ENCODE results near the gene IL17B. TPM values are rescaled to one million over a fixed set of nuclear protein-coding genes. Genes with fewer than 3 reads are reported as not detected.

Gene IL17B, protein sequence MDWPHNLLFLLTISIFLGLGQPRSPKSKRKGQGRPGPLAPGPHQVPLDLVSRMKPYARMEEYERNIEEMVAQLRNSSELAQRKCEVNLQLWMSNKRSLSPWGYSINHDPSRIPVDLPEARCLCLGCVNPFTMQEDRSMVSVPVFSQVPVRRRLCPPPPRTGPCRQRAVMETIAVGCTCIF
- total RNA-seq: 56.1 TPM

DNA sequence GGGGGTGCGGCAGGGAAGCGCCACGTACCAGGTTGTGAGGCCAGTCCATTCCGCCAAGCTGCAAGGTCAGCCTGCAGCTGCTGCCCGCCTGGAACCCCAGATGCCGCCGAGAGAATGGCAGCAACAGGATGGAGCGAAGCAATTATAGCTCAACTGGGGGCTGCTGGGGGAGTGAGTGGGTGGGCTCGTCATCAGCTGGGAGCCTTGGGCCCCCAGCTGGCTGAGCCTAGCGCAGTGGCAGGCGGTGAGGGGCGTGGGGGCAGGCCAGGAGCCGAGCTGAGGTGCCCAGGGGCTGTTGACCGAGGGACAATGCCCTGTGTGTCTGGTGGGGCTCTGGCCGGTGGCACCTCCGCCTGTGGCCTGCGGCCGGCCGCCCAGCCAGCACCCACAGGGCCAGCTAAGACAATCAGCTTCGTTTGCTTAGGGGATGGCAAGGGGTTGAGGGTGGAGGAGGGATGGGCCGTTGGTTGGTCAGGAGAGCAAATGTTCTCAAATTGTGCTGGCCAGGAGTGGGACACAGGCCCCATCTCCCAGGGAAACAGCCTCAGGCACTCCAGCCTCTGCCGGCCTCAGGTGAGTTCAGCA lies at the start of gene IL17B:
Gene IL17B, minus strand, starts transcription at position 116 of the 585 bp plus-strand sequence. Its CDS starts 67 bp downstream, at position 49.
- DNase-seq: peak; percentile 70

DNA sequence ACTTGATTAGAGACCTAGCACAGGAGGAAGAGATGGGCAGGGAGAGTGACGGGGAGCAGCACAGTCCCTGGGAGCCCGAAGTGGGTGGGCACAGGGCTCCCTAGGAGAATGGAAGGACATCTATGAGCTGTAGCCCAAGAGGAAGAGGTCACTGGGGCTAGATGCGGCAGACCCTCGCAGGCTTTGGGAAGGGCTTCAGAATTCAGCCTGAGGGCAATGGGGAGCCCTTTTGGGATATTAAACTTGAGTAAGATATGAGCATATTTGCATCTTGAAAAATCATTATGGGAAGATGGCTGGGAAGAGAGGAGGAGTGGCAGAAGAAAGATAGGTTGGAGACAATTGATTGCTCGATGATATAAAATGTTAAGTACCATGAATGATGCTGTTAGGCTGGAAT lies 48.9 kb upstream of the IL17B start:
- no peak for DNase-seq

DNA sequence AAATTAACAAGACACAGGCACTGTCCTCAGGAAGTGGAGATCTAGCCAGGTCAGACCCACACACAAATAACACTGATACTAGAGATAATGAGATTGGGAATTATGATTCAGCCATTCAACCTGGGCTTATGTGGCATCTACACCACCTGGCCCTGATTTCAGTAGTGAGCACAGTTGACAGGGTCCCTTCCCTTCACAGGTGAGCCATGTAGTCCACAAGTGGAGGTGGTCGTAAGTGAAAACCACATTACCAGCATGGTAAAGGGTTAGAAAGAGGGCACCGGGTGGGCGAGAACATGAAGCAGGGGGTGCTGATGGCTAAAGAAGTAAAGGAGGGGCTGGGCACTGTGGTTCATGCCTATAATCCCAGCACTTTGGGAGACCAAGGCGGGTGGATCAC lies 48.3 kb upstream of the IL17B start:
- no peak for DNase-seq

DNA sequence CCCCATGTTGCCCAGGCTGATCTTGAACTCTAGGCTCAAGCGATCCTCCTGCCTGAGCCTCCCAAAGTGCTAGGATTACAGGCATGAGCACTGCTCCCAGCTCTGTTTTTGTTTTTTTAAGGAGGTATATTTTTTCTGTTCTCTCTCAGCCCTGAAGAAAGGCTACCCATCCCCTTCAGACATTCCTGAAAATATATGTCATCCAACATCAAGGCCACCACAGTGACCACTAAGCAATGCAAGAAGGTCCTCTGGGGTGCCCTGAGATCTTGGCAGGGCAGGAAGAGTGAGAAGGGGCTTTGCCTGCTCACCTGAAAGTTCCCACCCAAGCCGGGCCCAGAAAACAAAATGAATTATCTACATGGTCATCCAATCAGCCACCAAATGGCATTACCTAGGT lies 47.8 kb upstream of the IL17B start:
- no peak for DNase-seq

DNA sequence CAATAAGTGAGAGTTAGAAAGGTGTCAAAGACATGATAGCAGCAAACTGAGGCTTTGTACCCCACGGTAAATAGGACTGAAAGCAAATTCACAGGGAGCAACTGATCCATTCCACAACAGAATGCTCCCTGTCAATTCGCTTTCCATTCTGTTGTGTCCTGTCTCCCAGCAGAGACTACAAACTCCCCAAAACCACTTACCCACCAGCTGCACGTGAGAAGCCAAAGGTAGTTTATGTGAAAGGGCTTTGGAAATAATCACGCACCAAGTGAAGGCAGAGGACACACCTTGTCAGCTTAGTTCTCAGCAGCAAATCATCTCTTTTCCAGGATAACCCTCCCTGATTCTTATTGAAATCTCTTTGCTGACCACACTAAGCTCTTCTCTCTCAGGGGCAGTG lies 46.6 kb upstream of the IL17B start:
- no peak for DNase-seq

DNA sequence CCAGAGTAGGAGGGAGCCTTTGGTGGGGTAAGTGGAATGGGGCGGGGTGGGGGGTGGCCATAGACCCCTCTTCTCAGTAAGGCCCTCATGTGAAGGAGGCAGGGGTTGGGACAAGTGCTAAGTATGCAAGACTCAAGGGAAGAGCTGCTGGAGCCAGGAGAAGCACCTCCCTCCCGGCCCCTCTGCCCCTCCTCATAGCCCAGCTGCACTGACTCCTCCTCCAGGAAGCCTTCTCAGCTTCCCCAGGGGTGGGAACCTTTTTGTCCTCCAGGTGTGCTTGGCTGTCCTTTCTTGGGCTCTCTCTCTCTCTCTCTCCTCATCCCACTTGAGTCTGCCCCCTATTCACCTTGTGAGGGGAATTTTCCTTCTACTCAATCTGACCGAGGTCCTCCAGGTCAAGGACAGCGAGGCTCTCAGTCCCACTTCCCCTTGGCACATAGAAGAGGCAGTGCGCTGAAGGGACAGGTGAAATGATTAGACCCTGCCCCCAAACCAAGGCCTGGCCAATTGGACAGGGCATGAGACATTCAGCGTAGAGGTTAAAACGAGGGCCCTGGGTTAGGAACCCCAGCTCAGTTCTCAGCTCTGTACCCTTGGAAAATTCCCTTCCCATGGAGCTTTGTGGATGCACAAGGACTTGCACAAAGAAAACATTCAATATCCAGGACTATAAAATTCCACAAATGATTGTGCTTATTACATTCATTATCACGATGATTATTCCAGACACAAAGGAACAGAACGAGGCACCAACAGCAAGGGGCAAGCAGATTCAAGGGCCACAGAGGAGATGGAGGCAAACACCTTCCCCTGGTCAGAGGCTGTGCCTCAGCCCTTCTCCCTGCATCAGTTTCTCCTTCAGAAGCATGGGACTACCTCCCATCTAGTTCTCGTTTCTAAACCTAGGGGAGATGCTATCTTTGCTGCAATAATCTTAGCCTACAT lies 45.6 kb upstream of the IL17B start:
- DNase-seq: no peak

DNA sequence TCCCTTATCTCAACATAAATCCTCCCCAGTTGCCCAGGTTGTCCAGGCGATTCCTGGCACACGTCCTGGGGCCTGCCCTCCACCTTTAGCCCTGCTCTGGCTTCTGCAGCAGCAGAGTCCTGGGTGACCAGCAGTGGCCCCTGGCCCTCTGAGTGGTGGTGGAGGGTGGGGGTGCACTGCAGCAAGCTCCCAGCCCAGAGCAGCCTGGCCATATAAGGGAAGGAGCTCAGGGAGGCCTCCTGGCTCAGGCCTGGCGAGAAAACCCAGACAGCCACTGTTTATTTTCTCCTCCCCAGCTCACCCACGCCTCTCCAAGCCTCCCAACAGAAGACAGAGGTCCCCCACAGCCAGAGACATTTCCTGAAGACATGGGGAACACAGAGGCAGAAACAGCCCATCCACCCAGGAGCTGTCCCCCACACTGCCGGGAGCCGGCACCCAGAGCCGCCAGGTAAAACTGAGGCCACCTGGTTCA lies 44.7 kb upstream of the IL17B start:
- no peak for DNase-seq

DNA sequence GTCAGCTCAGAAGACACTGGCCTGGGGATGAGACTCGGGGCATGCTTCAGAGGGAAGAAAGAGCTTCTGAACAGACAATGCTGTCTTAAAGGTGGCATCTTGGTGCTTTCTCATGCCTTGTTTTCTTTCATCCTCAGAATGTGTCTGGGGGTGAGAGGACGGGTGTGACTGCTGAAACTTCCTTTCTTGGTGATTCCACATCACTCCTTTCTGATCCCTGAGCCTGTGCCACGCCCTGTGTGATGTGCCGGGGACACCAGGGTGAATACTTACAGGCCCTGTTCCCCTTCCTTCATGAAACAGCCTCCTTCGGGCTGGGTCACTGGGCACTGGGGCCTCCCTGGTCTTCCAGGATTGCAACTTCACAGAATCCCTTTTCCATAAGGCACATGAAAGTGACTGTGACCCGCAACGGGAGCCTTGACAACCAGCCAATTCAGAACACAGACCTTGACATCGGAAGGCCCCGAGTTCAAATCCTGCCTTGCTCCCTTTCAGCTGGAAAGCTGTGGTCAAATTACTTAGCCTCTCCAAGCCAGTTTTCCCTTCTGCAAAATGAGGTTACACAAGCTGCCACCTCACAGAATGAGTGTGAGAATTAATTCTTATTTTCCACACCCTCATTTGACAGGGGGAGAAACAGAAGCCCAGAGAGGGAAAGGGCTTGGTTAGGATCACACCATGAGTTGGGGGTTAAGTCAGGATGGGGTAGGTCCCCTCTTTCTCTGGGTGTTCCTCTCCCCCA lies 44.1 kb upstream of the IL17B start:
- no peak for DNase-seq

DNA sequence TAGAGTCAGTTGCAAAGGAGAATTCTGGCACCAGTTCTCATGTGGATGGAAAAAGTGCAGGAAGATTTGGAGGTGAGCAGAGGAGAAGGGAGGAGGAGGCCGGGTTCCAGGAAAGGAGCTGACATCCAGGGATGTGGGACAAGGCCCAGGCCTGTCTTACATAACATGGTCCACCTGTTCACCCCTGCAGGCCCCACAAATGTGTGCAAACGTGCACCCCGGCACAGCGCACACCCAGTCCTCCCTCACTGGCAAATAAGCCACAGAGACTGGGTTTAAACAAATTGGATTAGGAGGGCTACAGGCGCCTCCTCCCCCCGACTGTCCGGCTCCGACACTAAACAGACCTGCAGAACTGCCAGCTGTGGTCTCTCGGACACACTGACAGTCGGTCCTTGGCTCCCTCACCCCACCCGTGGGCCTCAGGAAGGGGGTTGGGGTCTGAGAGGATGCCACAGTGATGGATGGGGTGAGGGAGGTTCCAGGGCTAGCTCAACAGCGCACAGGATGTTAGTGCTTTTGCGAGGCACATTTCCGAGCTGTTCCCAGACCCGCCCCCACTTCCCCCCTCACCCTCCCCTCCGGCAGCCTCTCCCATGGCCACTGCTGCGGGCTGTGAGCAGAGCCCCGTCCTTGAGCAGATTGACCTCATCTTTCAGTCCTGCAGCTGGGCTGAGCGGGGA lies 43.4 kb upstream of the IL17B start:
- DNase-seq: peak; percentile 94

DNA sequence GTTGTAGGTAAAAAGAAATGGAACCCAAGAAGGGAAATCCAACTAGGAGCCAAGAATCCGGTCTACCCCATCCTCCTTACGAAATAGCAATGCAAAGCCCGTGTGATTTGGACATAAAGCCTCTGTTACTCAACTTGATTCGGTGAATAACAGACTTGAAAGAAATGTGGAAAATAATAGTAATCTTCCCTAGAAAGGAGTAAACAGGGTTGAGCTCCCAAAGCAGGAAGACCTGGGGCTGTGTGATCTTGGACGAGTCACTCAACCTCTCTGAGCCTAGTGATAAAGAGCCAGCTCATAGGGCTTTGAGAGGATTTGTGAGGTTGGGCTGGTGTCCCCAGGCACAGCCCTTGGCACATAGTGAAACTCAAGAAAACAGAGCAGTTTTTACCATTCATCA lies 42.7 kb upstream of the IL17B start:
- no peak for DNase-seq

DNA sequence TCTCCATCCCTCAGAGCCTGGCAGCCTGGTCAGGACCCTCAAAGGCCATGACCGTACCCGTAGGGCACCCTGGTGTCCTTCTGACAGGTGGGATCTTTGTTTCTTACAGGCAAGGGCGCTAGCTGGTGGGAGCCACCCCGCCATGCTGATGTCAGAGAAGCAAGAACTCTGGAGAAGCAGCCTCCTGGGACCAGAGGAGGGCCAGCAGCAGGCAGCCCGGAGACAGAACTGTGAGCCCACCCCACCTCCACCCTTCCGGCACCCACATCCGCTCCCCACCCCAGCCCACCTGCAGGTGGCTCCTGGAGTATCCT lies 42.2 kb upstream of the IL17B start:
- no peak for DNase-seq

DNA sequence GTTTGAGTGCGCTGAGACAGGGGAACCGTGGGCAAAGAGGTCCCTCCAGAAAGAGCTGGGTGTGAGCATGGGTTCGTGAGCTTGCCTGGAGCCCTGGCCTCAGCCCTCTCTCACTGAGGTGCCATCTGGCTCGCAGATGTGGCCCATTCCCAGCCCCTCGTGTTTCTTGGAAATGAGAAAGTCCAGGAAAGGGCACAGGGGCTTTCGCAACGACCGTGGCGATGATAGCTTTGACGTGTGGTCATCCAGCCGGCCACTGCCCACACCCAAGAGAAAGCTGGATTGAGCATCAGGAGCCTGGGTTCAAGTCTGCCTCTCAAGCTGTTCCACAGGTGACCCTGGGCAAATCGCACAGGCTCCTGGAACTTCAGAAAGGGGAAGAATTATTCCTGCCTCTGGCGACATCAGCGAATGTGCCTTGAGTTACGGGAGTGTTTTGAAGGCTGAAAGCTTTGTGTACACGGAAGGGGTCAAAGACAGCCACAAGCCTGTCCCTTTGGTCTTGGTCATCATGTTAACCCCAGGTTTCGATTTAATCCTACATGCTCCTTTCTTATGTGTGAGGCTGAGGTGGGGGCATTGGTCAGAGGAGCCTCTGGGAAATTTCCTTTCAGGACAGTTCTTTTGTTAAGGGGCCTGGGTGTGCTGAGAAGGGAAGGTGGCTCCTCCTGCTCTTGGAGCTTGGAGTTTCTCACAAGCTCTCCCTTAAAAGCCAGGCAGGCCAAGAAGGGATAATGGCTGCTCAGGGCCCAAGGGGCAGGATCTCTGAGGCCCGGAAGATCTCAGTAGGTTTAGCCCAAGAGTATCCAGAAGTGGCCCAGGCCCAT lies 41.7 kb upstream of the IL17B start:
- no peak for DNase-seq

DNA sequence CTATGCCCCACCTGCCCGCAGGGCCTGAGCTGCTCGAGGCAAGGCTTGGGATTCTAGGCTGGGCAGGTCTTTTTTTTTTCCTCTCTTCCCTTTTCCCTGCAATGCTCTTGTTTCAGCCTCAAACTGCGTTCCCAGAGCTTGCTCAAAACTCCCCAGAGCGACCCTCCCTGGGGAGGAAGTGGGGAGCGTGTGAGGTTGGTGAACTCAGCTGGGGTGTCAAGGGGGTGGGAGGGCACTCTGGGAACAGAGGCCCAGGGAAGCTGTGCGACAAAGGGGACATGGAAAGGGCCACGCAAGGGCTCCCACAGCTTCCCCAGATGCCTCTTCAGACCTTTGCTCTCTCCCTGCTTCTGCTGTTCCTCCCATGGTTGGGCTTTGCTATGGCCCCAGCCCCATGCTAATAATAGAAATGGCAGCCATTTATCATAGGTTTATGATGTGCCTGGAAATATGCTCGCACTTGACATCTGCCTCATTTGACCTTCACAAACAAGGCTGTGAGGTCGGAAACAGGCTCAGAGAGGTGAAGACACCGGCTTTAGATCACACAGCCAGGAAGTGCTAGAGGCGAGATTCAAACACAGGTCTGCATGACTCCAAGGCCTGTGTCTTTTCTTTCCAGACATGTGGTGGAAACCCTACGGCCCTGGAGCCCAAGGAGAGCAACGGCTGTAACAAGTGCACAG lies 40.9 kb upstream of the IL17B start:
- no peak for DNase-seq

DNA sequence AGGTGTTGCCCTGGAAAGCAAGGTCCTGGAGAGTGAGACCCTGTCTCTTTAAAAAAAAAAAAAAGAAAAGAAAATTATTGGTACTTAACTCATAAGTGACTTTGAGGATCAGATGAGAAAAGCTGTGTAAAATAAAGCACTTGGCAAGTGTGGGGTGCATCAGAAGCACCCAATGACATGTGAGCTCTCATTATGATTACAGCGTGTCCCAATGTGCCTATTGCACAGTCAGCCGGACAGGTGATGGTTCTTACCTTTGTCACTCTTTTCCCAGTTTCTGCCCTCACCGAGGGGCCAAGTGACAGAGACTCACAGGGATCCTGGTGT lies 40.4 kb upstream of the IL17B start:
- DNase-seq: no peak

DNA sequence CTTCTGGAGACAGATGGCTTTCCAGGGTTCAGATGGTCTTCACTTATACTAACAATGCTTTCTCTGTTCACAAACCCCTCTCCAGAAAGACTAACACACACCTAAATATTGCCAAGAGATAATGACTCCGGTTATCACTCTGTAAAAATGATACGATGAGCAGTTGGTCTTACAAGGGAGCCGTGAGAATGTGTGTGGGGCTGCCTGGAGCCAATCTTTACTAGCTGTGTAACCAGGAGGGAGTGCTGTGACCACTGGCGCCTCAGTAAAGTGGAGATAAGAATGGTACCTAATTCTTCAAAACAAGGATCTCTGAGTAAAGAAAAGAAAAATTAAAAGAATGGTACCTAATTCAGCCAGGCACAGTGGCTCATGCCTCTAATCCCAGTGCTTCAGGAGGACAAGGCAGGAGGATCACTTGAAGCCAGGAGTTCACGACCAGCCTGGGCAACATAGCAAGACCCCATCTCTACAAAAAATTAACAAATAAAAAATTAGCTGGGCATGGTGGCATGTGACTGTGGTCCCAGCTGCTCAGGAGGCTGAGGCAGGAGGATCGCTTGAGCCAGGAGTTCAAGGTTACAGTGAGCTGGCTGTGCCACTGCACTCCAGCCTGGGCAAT lies 39.9 kb upstream of the IL17B start:
- DNase-seq: no peak

DNA sequence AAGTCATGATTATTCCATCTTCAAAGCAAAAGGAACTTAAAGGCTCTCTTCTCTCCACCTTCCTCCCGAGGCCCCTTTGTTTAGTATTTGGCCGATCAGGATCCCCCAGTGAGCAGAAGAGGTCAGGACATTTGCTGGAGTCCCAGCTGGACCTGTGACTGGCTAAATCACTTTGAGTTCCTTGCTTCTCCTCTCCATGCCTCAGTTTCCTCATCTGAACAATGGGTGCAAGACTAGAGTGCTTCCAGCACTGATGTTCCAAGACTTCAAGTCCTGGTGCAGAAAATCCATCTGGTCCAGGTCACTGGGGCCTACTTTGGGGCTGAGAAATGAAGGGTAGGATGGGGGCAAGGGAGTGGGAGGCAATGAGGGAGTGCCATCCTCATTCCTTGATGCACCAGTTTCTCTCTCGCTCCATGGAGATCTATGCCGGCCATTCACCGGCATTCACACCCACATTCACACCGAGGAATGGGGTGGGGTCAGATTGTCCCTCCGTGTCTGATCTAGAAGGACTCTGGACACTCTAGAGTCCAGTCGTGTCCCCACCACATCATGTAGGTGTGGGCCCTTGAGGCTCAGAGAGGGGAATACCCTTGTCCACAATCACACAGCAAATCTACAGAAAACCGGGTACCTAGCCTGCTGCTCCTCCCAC lies 38.7 kb upstream of the IL17B start:
- no peak for DNase-seq

DNA sequence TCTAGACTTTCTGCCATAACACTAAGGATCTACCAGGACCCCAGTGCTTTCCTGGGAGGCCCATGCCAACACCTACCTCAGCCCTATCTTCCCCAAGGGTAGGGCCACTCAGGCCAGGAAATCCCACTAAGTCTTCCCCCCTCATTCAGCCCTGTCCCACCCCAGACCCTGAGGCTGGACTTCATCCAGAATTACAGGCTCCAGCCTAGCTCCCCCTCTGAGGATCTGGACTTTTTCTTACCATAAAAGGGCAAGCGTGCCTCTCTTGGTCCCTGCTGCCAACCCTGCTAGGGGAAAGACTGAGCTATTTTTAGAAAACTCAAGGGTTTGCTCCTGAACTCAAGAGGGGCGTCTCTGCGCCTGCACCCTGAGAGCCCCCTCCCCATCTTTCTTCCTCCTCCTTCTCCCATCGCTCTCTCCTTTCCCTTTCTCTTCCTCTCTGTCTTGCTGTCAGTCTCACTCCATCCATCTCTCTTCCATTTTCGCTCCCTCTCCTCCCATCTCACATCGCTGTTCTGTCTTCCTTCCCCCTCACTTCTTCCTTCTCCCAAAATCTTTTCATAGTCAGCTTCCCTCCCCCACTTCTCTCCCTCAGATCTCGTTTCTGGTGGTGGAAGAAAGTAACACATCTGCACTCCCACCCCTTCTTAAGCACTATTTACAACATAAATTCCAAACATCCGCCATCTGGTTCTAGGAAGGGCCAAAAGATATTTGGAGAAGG lies 38.1 kb upstream of the IL17B start:
- peak; percentile 86 for DNase-seq

DNA sequence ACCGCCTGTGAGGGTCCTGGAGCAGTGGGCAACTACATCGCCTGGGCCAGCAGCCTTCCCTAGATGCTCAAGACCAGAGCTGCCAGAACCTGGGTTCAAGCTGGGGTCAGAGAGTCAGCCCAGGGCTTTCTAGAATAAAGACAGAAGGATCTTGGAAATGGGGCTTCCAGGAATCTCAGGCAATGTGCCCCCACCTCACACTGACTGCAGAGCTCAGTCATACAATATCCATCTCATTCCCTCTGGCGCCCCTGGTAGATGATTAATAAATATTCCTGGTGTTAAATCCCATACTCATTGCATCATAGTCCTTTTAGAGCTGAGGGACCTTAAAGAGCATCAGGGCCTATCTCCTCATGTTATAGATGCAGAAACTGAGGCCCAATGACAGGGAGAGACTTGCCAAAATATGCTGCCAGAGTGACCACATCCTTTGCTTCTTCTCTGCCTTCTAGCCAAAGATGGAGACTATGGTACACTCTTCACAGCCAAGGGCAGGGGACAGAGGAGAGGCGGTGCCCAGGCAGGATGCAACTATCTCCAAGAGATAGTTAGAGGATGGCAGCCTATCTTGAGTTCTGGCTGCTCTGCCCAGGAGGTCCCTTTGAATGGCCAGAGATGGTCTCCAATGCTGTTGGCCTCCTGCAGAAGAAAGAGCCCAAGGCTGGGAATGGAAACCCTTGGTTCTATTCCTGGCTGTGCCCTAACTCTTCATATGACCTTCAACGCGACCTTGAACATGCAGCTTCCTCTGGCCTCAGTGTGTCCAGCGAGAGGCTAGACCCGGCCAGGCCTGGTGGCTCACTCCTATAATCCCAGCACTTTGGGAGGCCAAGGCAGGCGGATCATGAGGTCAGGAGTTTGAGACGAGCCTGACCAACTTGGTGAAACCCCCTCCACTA lies 36.2 kb upstream of the IL17B start:
- DNase-seq: no peak
